ENCODE measurements around the gene LYRM2. TPM values are rescaled to one million over a fixed set of nuclear protein-coding genes. Genes with fewer than 3 reads are reported as not detected.

The LYRM2 gene
- total RNA-seq, 2 experiments from 2014 or later: 12.3 to 16.3 TPM

DNA sequence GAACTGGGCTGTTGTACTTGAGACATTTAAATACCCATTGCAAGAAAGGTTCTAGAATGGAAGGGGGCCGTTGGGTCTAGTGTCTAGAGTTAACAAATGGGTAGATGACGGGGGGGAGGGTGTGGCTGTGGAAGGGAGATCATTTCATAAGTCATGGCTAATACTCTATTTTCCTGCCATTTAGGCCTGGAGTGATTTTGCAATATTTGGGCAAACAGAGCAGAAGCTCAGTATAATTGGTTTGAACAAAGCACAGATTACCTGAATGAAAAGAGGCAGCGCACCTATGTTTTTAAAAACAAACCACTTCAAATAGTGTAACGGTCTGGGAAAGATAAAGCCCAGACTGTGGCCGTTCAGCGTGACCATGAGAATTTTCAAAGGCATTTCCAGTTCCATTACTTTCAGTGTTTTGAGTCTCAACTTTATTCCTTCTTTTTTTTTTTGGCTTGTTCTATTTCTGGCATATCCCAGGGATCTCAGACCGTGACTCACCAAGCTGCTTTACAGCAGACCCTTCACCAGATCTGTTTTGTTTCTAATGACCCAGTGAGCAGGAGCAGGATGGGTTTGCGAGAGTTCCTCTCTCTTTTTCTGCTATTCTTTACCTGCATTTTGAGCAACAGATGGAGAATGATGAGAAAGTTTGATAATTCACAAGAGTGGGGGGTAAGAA is 73.7 kb downstream of the LYRM2 start:
- Mint-ChIP-seq H3K4me3 (no peak overlapping the region), H3K27me3 (no peaks in the 10 kb centered on the region), H3K27ac (no peak overlapping the region), H3K9me3 (no peaks in the 10 kb centered on the region), H3K4me1 (ENCODE audit: low read depth) (no peaks in the 10 kb centered on the region), H3K36me3 (ENCODE audit: low read depth) (no peaks in the 10 kb centered on the region)
- TF ChIP-seq, protein P1, sequence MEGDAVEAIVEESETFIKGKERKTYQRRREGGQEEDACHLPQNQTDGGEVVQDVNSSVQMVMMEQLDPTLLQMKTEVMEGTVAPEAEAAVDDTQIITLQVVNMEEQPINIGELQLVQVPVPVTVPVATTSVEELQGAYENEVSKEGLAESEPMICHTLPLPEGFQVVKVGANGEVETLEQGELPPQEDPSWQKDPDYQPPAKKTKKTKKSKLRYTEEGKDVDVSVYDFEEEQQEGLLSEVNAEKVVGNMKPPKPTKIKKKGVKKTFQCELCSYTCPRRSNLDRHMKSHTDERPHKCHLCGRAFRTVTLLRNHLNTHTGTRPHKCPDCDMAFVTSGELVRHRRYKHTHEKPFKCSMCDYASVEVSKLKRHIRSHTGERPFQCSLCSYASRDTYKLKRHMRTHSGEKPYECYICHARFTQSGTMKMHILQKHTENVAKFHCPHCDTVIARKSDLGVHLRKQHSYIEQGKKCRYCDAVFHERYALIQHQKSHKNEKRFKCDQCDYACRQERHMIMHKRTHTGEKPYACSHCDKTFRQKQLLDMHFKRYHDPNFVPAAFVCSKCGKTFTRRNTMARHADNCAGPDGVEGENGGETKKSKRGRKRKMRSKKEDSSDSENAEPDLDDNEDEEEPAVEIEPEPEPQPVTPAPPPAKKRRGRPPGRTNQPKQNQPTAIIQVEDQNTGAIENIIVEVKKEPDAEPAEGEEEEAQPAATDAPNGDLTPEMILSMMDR (IDR thresholded peaks at IDR 0.05): no peak
- Histone ChIP-seq H3K9me3 (ENCODE audit: control insufficient read depth in 1 of 2, insufficient read depth in 1 of 2, low read length in 2 of 2) (no peaks in the 10 kb centered on the region), H3K4me3 (ENCODE audit: low read length) (no peak overlapping the region), H3K4me1 (ENCODE audit: insufficient read depth, low read length) (no peaks in the 10 kb centered on the region), H3K27ac (ENCODE audit: low read depth in 1 of 2, low read length in 2 of 2) (no peak overlapping the region), H3K36me3 (ENCODE audit: insufficient read depth, low read length) (no peaks in the 10 kb centered on the region), H3K27me3 (ENCODE audit: control insufficient read depth in 1 of 2, insufficient read depth in 2 of 2, low read length in 2 of 2) (no peaks in the 10 kb centered on the region)
- ATAC-seq (ENCODE audit: poor library complexity) (no peak), DNase-seq (no peak)
- intact Hi-C loops (cut with DNase I, micrococcal nuclease): no loop called here
- CTCF ChIA-PET: no interaction called here
- POLR2A ChIA-PET: no interaction called here

DNA sequence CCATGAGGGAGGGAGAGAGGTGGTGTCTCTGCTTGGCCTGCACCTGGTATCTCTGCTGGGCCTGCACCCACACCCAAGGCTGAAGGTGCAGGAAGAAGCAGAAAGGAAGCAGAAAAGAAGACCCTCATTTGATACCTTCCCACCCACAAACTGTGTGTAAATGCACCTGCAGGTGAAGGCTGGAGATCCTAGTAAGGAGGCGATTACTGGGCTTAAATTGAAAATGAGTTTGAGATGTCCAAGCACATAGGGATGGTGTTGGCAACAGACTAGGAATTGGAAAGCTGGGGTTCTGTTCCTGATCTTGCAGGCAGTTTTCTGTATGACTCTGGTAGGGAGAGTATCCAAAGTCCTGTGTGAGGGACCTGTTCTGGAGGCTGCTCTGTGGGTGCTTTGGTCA is 74.7 kb downstream of the LYRM2 start:
- DNase-seq (no peak), ATAC-seq (ENCODE audit: poor library complexity) (no peak)
- no peaks in the 10 kb centered on the region for H3K27me3 ChIP-seq (ENCODE audit: control insufficient read depth in 1 of 2, insufficient read depth in 2 of 2, low read length in 2 of 2)
- TF ChIP-seq, protein P1 (IDR thresholded peaks at IDR 0.05): no peak
- H3K27ac Mint-ChIP-seq: no peak overlapping the region
- no peaks in the 10 kb centered on the region for H3K36me3 Mint-ChIP-seq (ENCODE audit: low read depth)
- no peak overlapping the region for H3K4me3 Mint-ChIP-seq
- H3K9me3 ChIP-seq (ENCODE audit: control insufficient read depth in 1 of 2, insufficient read depth in 1 of 2, low read length in 2 of 2): no peaks in the 10 kb centered on the region
- H3K27ac ChIP-seq (ENCODE audit: low read depth in 1 of 2, low read length in 2 of 2): no peak overlapping the region
- ChIA-PET POLR2A (no interaction called here), CTCF (no interaction called here)
- no peaks in the 10 kb centered on the region for H3K4me1 ChIP-seq (ENCODE audit: insufficient read depth, low read length)
- intact Hi-C loops (cut with DNase I, micrococcal nuclease): no loop called here
- no peak overlapping the region for H3K4me3 ChIP-seq (ENCODE audit: low read length)
- H3K27me3 Mint-ChIP-seq: no peaks in the 10 kb centered on the region
- H3K36me3 ChIP-seq (ENCODE audit: insufficient read depth, low read length): no peaks in the 10 kb centered on the region
- no peaks in the 10 kb centered on the region for H3K9me3 Mint-ChIP-seq
- H3K4me1 Mint-ChIP-seq (ENCODE audit: low read depth): no peaks in the 10 kb centered on the region

DNA sequence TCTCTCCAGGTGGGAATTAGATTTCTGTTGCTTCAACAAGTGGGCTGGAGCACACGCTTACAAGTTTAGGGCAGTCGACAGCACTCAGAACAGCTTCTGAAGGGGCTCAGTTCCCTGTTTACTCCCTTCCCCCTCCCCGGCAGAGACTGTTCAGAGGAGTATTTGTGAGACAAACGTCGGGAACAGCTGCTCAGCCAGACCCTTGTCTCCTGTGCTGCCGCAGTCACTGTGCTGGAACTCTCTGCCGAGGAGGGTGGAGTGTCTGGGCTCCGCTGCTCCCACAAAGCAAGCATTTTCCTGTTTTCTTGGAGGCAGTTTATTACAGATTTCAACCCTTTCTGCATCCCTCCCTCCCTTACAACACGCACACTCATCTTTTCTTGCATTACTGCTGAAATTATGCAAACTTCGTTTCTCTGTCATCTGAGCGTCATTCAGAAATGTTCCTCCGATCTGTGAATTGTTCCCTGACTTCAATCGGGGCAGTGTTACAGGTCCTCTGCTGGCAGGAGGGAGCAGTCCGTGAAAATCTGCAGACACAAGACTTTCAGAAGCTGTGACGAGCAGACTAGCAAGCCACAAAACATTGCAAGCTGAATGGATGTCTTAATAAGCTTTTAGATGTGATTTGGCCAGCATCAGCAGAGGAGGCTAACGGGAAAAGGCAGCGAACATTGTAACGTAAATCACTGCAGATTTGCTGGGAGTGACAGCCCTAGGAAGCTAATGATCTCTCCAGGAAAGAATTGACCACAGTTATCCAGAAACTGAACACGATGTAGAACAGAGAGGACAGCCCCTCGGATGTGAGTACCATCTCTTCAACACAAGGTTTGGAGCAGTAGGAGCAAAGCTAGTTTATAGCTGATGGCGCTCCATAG is 76.2 kb downstream of the LYRM2 start:
- intact Hi-C loops (cut with DNase I, micrococcal nuclease): no loop called here
- no peaks in the 10 kb centered on the region for H3K36me3 Mint-ChIP-seq (ENCODE audit: low read depth)
- H3K4me3 Mint-ChIP-seq: no peak overlapping the region
- DNase-seq (no peak), ATAC-seq (ENCODE audit: poor library complexity) (no peak)
- Histone ChIP-seq H3K36me3 (ENCODE audit: insufficient read depth, low read length) (no peaks in the 10 kb centered on the region), H3K27me3 (ENCODE audit: control insufficient read depth in 1 of 2, insufficient read depth in 2 of 2, low read length in 2 of 2) (no peaks in the 10 kb centered on the region), H3K4me1 (ENCODE audit: insufficient read depth, low read length) (no peaks in the 10 kb centered on the region), H3K27ac (ENCODE audit: low read depth in 1 of 2, low read length in 2 of 2) (no peak overlapping the region), H3K4me3 (ENCODE audit: low read length) (no peak overlapping the region), H3K9me3 (ENCODE audit: control insufficient read depth in 1 of 2, insufficient read depth in 1 of 2, low read length in 2 of 2) (peaks cover 0 to 3% of the 10 kb centered on the region in 2 experiments)
- ChIA-PET POLR2A (no interaction called here), CTCF (no interaction called here)
- H3K9me3 Mint-ChIP-seq: peaks cover under 1% of the 10 kb centered on the region
- no peaks in the 10 kb centered on the region for H3K27me3 Mint-ChIP-seq
- no peak overlapping the region for H3K27ac Mint-ChIP-seq
- TF ChIP-seq, protein P1 (IDR thresholded peaks at IDR 0.05): no peak
- H3K4me1 Mint-ChIP-seq (ENCODE audit: low read depth): no peaks in the 10 kb centered on the region
